Activated naive CD4-positive, alpha-beta T cell treated with anti-CD3 and anti-CD28 coated beads, Interleukin-2, amount 50 U/mL, for 24 hours (primary cell): Measurements from ENCODE around the gene THSD4.
"Not testable (repeated sequence)": the region's sequence is repeated elsewhere in the genome, so short reads cannot be mapped to it uniquely, and the experiment has no call there.

Experiments used
- H3K27ac Mint-ChIP-seq: one replicate; pipeline ENCODE4 v1.8.0; 2021; ENCODE audit warnings: mild to moderate bottlenecking, mixed read lengths
- H3K27me3 Mint-ChIP-seq: one replicate; pipeline ENCODE4 v1.8.0; 2021; ENCODE audit warnings: mixed read lengths
- H3K36me3 Mint-ChIP-seq: one replicate; pipeline ENCODE4 v1.8.0; 2021; ENCODE audit warnings: mixed read lengths
- H3K4me1 Mint-ChIP-seq: one replicate; pipeline ENCODE4 v1.8.0; 2021; ENCODE audit warnings: mixed read lengths
- H3K4me3 Mint-ChIP-seq: one replicate; pipeline ENCODE4 v1.8.0; 2021; ENCODE audit warnings: mild to moderate bottlenecking, mixed read lengths
- H3K9me3 Mint-ChIP-seq: one replicate; pipeline ENCODE4 v1.8.0; 2021; ENCODE audit warnings: mixed read lengths

Gene THSD4

GRCh38 chr15:71254491-71254890, 139.2 kb downstream of the THSD4 start:
- Mint-ChIP-seq H3K27me3 (no peaks in the 10 kb centered on the region), H3K4me1 (no peaks in the 10 kb centered on the region), H3K4me3 (no peak overlapping the region), H3K9me3 (no peaks in the 10 kb centered on the region), H3K36me3 (no peaks in the 10 kb centered on the region), H3K27ac (no peak overlapping the region)

DNA sequence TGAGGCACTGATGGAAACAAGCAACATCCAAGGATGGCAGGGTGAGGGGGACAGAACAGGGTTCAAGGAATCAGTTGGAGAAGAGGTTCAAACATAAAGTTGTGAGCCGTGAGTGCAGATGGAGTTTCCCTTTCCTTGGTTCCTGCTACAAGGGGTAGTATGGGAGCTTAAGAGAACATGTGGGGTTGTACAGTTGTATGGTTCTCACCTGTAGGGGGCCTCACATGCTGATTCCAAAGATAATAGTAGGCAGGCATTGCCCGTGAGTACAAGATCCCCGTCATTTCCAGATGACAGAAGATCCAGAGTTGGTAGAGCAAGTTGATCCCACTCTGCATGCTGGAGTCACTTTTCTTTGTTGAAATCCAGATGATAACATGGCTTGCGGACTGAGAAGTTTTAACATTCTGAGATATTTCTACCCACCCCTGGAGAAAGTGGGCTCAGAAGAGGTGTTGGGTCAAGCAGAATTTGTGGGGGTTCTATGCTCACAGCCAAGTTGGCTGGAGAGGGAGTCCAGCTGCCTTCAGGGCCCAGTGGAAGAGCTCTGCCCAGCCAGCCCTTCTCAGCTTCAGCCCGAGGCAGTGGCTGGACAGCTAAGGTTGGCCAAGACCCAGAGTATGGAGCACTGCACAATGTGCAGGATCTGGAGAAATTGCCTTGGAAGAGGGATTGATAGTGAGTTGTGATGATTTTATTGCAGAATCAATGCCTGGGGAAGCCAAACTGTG, 141.8 kb downstream of the THSD4 start:
- no peaks in the 10 kb centered on the region for H3K9me3 Mint-ChIP-seq
- no peaks in the 10 kb centered on the region for H3K27me3 Mint-ChIP-seq
- H3K4me1 Mint-ChIP-seq, result no peaks in the 10 kb centered on the region
- H3K27ac Mint-ChIP-seq, result no peak overlapping the region
- no peak overlapping the region for H3K4me3 Mint-ChIP-seq
- H3K36me3 Mint-ChIP-seq, result no peaks in the 10 kb centered on the region

GRCh38 chr15:71259866-71260265, 144.6 kb downstream of the THSD4 start:
- H3K4me3 Mint-ChIP-seq, result no peak overlapping the region
- H3K4me1 Mint-ChIP-seq, result no peaks in the 10 kb centered on the region
- H3K9me3 Mint-ChIP-seq, result no peaks in the 10 kb centered on the region
- no peaks in the 10 kb centered on the region for H3K36me3 Mint-ChIP-seq
- H3K27ac Mint-ChIP-seq, result no peak overlapping the region
- H3K27me3 Mint-ChIP-seq, result peaks cover 5% of the 10 kb centered on the region

DNA sequence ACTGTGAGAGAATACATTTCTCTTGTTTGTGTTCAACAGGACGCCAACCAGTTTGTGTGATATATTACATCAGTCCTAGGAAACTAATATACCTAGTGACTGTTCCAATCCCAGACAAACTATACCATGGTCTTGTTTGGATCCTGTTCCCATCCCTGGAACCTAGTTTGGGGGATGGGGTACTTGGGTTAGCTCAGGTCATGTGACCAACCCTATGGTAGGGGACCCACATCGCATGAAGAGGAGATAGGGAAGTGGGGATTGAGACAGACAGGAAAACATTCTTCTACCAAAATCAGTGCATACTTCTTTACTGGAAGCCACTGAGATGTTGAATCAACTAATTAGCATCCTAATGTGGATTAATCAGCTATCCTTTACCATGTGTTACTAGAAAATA, 146.1 kb downstream of the THSD4 start:
- Mint-ChIP-seq H3K36me3 (no peaks in the 10 kb centered on the region), H3K9me3 (no peaks in the 10 kb centered on the region), H3K4me3 (no peak overlapping the region), H3K27me3 (peaks cover 6% of the 10 kb centered on the region), H3K27ac (no peak overlapping the region), H3K4me1 (no peaks in the 10 kb centered on the region)

DNA sequence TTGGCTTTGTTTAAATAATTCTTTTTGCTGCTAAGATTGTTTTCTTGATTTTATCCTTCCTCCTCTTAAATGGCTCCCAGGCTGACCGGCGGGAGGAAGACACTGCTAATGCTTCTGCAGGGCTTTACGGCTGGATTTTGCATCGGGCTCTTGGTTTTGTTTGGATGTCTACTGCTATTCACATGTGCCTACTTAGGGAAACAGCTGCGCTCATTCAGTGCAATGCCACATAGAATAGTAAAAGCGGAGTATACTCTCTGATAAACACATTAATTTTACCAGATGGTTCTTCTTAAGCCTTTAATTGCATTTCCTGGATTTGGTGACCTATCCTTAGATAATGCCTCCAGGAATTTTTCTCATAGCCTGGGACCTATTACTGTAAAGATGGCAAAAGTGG, 146.6 kb downstream of the THSD4 start:
- no peaks in the 10 kb centered on the region for H3K9me3 Mint-ChIP-seq
- no peak overlapping the region for H3K27ac Mint-ChIP-seq
- no peak overlapping the region for H3K4me3 Mint-ChIP-seq
- H3K27me3 Mint-ChIP-seq, result peaks cover 6% of the 10 kb centered on the region
- no peaks in the 10 kb centered on the region for H3K4me1 Mint-ChIP-seq
- no peaks in the 10 kb centered on the region for H3K36me3 Mint-ChIP-seq

DNA sequence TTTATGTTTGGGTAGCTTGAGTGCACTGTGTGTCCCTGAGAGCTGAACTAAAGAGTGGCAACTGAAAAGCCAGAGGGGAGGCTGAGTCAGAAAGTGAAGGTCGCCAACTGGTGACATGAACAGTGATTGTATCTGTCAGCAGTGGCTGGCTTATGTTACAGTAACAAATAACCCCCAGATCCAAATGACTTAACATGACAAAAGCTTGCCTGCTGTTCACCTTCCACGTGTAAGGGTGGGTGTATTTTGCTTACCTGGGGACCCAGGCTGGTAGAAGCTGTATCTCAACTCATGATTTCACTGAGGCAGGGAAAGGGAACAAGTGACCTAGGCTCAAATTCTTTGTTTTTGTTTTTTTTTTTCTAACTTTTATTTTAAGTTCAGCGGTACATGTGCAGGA, 147.3 kb downstream of the THSD4 start:
- Mint-ChIP-seq H3K36me3 (no peaks in the 10 kb centered on the region), H3K4me3 (no peak overlapping the region), H3K4me1 (no peaks in the 10 kb centered on the region), H3K27me3 (peaks cover 6% of the 10 kb centered on the region), H3K27ac (no peak overlapping the region), H3K9me3 (no peaks in the 10 kb centered on the region)

DNA sequence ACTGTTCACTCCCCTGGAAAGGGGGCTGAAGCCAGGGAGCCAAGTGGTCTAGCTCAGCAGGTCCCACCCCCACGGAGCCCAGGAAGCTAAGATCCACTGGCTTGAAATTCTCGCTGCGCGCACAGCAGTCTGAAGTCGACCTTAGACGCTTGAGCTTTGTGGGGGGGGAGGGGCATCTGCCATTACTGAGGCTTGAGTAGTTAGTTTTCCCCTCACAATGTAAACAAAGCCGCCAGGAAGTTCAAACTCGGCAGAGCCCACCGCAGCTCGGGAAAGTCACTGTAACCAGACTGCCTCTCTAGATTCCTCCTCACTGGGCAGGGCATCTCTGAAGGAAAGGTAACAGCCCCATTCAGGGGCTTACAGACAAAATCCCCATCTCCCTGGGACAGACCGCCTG, 150.3 kb downstream of the THSD4 start:
- H3K4me1 Mint-ChIP-seq, H3K9me3 Mint-ChIP-seq, H3K36me3 Mint-ChIP-seq, H3K27me3 Mint-ChIP-seq, H3K27ac Mint-ChIP-seq, H3K4me3 Mint-ChIP-seq: not testable (repeated sequence)

- Mint-ChIP-seq H3K27ac (no peak overlapping the region), H3K4me3 (no peak overlapping the region)
Measured at GRCh38 chr15:71271327-71271726, 156.1 kb downstream of the THSD4 start.

DNA sequence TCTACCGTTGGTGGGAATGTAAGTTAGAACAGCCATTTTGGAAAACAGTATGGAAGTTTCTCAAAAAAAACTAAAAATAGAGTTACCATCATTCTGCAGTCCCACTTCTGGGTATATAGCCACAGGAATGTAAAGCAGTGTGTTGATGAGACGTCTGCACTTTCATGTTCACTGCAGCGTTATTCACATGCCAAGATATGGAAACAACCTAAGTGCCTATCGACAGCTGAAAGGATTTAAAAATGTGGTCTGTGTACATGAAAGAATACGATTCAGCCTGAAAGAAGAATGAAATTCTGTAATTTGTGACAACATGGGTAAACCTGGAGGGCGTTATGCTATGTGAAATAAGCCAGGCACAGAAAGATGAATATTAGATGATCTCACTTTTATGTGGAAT, 157.7 kb downstream of the THSD4 start:
- Mint-ChIP-seq H3K4me3 (no peak overlapping the region), H3K9me3 (no peaks in the 10 kb centered on the region), H3K27ac (no peak overlapping the region), H3K36me3 (no peaks in the 10 kb centered on the region), H3K27me3 (peaks cover 1% of the 10 kb centered on the region), H3K4me1 (no peaks in the 10 kb centered on the region)

More at GRCh38 chr15:71271327-71271726, 156.1 kb downstream of the THSD4 start:
- Mint-ChIP-seq H3K27me3 (peaks cover 1% of the 10 kb centered on the region), H3K9me3 (no peaks in the 10 kb centered on the region), H3K4me1 (no peaks in the 10 kb centered on the region), H3K36me3 (no peaks in the 10 kb centered on the region)

DNA sequence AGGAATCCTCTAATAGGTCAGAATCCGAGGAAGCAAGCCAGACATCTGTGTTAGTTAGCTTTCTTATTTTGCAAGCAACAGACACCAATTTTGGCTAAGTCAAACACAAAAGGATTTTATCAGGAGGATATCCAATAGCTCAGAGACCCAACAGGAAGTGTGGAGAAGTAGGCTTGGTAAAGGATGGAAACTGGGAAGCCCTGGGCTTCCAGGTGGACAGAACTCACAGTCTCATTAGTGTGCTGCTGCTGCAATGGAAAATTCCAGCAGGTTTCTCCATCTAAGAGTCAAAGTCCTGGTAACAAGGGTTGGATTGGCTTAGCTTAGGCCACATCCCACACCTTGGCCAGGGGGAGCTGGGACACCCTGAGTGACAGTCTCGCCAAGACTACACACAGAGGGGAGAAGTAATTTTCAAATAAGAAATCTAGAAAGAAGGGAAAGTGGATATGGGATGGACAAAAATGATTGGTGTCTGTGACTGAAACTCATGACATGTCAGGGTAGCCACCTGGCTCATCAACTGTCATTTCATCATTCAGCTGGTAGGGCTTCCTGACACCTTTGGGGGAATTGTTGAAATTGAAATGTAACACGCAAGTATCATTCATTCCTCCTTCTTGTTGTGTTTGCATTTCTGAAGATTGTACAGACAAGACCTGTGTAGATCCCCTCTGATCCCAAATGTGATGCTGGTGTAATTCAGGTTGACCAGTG, 158.6 kb downstream of the THSD4 start:
- Mint-ChIP-seq H3K36me3 (no peaks in the 10 kb centered on the region), H3K4me3 (no peak overlapping the region), H3K27me3 (peaks cover 1% of the 10 kb centered on the region), H3K4me1 (no peaks in the 10 kb centered on the region), H3K27ac (no peak overlapping the region), H3K9me3 (no peaks in the 10 kb centered on the region)

DNA sequence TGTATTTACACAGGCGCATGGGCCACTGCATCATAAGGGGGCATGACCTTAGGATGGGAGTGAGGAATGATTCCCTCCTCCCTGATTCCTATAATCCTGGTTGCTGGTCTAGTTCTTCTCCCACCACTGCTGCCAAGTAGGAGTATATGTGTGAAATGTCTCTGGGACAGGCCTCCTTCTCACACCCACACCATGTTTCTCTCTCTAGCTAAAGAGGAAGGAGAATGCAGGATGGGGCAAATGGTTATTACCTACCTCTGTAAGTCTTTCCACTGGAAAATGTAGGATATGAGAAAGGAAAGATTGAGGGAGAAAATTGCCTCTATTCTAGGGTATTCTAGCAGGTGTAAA, 159.2 kb downstream of the THSD4 start:
- no peaks in the 10 kb centered on the region for H3K36me3 Mint-ChIP-seq
- no peak overlapping the region for H3K4me3 Mint-ChIP-seq
- no peaks in the 10 kb centered on the region for H3K9me3 Mint-ChIP-seq
- no peak overlapping the region for H3K27ac Mint-ChIP-seq
- peaks cover 1% of the 10 kb centered on the region for H3K27me3 Mint-ChIP-seq
- H3K4me1 Mint-ChIP-seq, result no peaks in the 10 kb centered on the region

DNA sequence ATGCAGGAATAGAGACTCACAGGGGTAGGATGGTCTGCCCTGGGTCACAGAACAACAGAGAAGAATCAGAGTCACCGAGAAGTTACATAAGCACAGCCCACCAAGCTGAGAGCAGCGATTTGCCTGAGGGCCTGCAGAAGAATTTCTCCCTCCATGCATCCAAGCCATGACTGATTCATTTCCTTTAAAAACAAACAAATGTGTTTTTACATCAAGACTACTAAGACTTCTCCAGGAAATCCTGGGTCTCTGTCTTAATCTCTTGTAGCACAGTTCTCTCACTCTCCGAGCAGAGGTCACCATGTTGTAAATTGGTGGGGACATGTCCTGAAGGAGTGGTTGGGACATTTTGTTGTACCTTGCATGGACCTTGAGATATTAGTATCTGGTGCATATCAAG, 159.8 kb downstream of the THSD4 start:
- H3K27me3 Mint-ChIP-seq, result peaks cover 1% of the 10 kb centered on the region
- H3K9me3 Mint-ChIP-seq, result no peaks in the 10 kb centered on the region
- H3K36me3 Mint-ChIP-seq, result no peaks in the 10 kb centered on the region
- H3K4me1 Mint-ChIP-seq, result no peaks in the 10 kb centered on the region
- H3K27ac Mint-ChIP-seq, result no peak overlapping the region
- no peak overlapping the region for H3K4me3 Mint-ChIP-seq

DNA sequence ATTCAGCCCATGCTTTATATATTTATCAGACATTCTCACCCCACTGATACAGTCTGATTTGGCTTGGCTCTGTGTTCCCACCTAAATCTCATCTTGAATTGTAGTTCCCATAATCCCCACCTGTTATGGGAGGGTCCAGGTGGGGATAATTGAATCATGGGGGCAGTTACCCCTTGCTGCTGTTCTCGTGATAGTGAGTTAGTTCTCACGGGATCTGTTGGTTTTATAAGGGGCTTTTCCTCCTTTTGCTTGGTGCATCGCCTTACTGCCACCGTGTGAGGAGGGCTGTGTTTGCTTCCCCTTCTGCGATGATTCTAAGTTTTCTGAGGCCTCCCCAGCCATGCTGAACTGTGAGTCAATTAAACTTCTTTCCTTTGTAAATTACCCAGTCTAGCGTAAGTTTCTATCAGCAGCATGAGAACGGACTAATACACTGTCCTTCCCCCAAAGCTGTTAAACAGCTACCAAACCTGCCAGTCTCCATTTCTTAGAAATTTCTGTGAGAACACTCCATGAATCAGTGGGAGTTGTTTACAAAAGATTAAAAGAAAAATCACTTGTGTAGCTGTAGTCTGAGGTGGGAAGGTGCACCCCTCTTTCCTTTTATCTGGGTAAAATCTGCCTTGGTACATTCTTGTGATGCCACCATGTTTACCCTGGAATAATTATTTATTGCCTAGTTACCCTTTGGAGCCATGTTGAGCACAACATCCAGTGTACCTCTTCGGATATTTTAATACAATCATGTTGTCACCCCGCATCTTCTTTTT, 160.5 kb downstream of the THSD4 start:
- H3K4me1 Mint-ChIP-seq, result no peaks in the 10 kb centered on the region
- H3K36me3 Mint-ChIP-seq, result no peaks in the 10 kb centered on the region
- no peaks in the 10 kb centered on the region for H3K9me3 Mint-ChIP-seq
- H3K27ac Mint-ChIP-seq, result no peak overlapping the region
- no peak overlapping the region for H3K4me3 Mint-ChIP-seq
- H3K27me3 Mint-ChIP-seq, result peaks cover 1% of the 10 kb centered on the region

DNA sequence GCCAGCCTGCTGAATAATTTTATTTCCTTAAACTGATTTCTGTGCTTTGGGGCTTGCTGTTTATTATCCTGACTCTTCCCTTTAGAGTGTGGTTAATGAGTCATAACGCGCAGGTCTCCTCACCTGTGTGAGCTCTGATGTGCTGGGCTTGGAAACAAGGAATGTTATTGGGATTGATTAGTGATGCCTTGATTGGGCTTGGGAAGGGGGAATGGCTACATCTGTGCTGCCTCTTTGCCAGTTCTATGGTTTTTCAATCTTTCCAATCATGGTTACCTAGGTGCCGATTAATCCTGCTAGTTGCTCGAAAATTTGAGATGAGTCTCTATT, 161.0 kb downstream of the THSD4 start:
- no peak overlapping the region for H3K4me3 Mint-ChIP-seq
- no peaks in the 10 kb centered on the region for H3K9me3 Mint-ChIP-seq
- no peaks in the 10 kb centered on the region for H3K4me1 Mint-ChIP-seq
- no peaks in the 10 kb centered on the region for H3K36me3 Mint-ChIP-seq
- no peak overlapping the region for H3K27ac Mint-ChIP-seq
- H3K27me3 Mint-ChIP-seq, result peaks cover 1% of the 10 kb centered on the region

- no peaks in the 10 kb centered on the region for H3K9me3 Mint-ChIP-seq
- no peak overlapping the region for H3K4me3 Mint-ChIP-seq
- H3K27me3 Mint-ChIP-seq, result no peaks in the 10 kb centered on the region
- H3K4me1 Mint-ChIP-seq, result no peaks in the 10 kb centered on the region
- H3K27ac Mint-ChIP-seq, result no peak overlapping the region
- H3K36me3 Mint-ChIP-seq, result no peaks in the 10 kb centered on the region
Measured at GRCh38 chr15:71278989-71279756, 163.9 kb downstream of the THSD4 start.

- Mint-ChIP-seq H3K27ac (no peak overlapping the region), H3K27me3 (no peaks in the 10 kb centered on the region), H3K4me1 (no peaks in the 10 kb centered on the region), H3K4me3 (no peak overlapping the region), H3K9me3 (no peaks in the 10 kb centered on the region), H3K36me3 (no peaks in the 10 kb centered on the region)
Measured at GRCh38 chr15:71279757-71280141, 164.5 kb downstream of the THSD4 start.
